CD4-positive, alpha-beta T cell treated with Interleukin-15 for 1 hour (primary cell): ENCODE data around the gene NOC4L.

Source experiments
- DNase-seq: peaks from one replicate; pipeline ENCODE4 v3.0.0-alpha.2; 2020

NOC4L gene

GRCh38 chr12:132171968-132172521, 27.8 kb downstream of the NOC4L start:
- no peak for DNase-seq

GRCh38 chr12:132172619-132173018, 28.4 kb downstream of the NOC4L start:
- no peak for DNase-seq

- DNase-seq: no peak
Measured at GRCh38 chr12:132173135-132174014, 29.1 kb downstream of the NOC4L start.

- no peak for DNase-seq
Measured at GRCh38 chr12:132174015-132174838, 30.0 kb downstream of the NOC4L start.

- DNase-seq: no peak
Measured at GRCh38 chr12:132174839-132175490, 30.7 kb downstream of the NOC4L start.

- DNase-seq: no peak
Measured at GRCh38 chr12:132175496-132176384, 31.5 kb downstream of the NOC4L start.

- DNase-seq: no peak
Measured at GRCh38 chr12:132176385-132176919, 32.2 kb downstream of the NOC4L start.

GRCh38 chr12:132176920-132177551, 32.8 kb downstream of the NOC4L start:
- DNase-seq: no peak

GRCh38 chr12:132178316-132178715, 34.1 kb downstream of the NOC4L start:
- DNase-seq: no peak

GRCh38 chr12:132178801-132179401, 34.6 kb downstream of the NOC4L start:
- DNase-seq: no peak

GRCh38 chr12:132179431-132180362, 35.4 kb downstream of the NOC4L start:
- no peak for DNase-seq

- no peak for DNase-seq
Measured at GRCh38 chr12:132180648-132181546, 36.6 kb downstream of the NOC4L start.

- no peak for DNase-seq
Measured at GRCh38 chr12:132181570-132182200, 37.4 kb downstream of the NOC4L start.

- DNase-seq: no peak
Measured at GRCh38 chr12:132182206-132182710, 38.0 kb downstream of the NOC4L start.

- DNase-seq: no peak
Measured at GRCh38 chr12:132182711-132183365, 38.6 kb downstream of the NOC4L start.

- peak; percentile 38 for DNase-seq
Measured at GRCh38 chr12:132185705-132186104, 41.4 kb downstream of the NOC4L start.

- no peak for DNase-seq
Measured at GRCh38 chr12:132186208-132186856, 42.1 kb downstream of the NOC4L start.
